ENCODE measurements around the gene ENTPD1.
A peak's percentile ranks its signal among the peaks of the same experiment; 100 is the strongest.

The ENTPD1 gene

DNA sequence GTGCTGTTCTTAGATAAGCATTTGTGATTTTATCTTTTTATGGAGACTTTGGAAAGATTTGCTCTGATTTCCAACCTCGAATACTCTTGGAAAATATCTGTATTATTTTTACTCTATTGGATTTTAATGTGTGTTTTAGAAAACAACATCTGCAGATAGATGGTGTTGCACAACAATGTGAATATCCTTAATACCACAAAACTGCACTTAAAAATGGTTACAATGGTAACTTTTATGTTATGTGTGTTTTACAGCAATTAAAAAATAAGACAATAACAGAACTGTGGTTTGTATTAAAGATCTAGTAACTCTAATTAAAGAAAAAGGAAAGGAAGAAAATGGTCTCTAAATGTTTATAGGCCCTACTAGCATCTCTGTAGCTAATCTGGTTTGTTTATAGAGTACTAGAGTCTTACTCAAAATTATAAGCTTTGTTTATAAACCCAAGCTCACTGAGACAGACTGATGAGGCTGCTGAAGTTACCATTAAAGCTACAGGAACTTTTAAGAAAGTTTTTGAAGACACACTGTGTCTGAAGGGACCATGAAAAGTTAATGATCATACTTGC lies 77.2 kb downstream of the ENTPD1 start:
- DNase-seq: no peak

DNA sequence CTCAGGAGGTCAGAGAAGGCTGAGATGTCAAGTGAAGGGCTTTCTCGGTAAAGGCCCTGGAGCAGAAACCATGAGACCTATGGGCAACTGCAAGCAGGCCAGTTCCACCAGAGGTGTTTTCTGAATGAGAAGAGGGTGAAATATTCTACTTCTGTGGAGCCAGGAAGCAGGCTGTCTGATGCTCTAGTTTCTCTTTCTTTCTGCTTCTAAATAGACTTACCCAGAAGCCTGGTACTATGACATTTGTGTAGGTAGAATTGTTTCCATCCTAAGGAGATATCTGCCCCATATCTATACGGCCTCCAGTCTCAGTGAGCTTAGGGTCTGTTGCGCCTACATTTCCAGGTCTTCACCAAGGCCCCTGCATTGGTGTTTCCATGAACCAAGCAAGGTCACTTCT lies 78.4 kb downstream of the ENTPD1 start:
- no peak for DNase-seq

DNA sequence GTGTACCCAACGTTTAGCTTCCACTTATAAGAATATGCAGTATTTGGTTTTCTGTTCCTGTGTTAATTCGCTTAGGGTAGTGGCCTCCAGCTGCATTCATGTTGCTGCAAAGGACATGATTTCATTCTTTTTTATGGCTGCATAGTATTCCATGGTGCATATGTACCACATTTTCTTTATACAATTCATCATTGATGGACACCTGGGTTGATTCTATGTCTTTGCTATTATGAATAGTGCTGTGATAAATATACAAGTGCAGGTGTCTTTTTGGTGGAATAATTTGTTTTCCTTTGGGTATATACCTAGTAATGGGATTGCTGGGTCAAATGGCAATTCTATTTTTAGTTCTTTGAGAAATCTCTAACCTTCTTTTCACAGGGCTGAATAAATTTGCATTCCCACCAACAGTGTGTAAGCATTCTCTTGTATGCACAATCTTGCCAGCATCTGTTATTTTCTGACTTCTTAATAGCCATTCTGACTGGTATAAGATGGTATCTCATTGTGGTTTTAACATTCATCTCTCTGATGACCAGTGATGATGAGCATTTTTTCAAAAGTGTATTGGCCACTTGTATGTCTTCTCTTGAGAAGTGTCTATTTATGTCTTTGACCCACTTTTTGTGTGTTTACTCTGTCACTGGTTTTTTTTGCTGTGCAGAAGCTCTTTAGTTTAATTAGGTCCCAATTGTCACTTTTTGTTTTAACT lies 79.3 kb downstream of the ENTPD1 start:
- no peak for DNase-seq

DNA sequence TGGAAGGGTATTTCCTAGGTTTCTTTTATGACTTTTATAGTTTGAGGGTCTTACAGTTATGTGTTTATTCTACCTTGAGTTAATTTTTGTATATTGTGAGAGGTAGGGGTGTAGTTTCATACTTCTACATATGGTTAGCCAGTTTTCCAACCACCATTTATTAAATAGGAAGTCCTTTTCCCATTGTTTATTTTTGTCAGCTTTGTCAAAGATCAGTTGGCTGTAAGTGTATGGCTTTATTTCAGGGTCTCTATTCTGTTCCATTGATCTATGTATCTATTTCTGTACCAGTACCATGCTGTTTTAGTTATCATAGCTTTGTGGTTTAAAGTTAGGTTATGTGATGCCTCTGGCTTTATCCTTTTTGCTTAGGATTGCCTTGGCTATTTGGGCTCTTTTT lies 79.9 kb downstream of the ENTPD1 start:
- DNase-seq: no peak

DNA sequence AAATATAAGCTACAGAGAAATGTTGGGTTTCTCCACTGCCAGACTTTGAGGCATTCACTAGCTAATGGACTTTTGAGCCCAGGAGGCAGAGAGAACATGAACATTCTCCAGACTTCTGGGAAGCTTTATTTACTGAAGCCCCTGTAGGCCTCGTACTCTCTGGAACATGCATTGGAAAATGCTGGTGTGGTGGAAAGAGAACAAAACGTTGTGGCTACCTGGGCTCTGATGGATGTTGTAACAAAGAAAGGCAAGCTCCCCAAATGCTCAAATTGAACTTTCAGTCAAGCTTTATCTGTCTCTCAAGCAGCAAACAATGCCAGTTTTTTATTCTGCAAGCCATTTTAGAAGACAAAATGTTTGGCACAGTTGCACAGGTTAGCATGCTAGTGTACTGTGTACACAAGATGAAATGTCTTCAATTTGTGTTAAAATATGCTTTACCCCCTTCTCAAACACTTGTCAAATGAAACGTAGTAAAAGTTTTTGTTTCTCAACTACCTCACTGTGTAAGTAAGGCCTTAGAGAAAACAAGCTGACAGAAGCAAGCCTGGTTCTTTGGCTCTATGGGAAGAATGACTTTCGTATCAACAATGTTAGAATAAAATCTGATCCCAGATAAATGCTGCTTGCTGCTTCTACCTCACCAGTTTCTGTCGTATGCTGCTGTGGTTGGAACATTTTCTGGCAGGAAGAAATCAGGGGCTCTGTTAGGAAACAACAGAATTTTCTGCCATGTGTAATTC lies 80.8 kb downstream of the ENTPD1 start:
- no peak for DNase-seq

DNA sequence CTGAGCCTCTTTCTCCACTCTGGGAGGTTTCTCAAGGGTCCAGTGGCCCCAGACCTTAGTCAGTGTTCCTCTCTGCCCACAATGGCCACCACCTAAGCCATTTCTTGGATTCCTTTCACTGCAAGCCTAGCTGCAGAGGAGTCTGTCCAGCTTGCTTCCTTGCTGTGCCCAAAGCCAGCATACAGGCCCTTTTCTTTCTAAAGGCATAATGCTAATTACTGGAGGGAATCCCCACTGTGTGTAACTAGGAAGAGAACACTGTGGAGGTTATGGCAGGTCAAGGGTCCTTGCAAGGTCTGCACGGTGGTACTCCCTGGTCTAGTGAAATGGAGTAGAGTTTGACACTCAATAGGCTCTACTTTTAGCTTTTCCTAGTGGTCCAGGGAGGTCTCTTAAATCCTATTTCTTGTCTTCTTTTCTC lies 81.4 kb downstream of the ENTPD1 start:
- DNase-seq: no peak

DNA sequence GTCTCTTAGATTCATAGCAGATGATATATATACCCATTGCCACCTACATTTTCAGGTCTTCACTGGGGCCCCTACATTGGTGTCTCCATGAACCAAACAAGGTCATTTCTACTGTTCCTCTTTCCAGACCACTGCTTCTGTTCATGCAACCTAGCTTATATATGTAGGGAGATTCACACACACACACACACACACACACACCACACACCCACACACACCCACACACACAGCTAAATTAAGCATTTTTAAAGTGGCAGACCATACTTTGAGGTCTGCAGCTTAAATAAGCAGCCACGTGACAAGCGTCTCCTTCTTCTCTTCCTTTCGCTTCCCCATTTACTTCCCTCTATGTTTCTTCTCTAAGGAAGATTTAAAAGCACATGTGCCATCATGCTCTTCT lies 81.8 kb downstream of the ENTPD1 start:
- no peak for DNase-seq

DNA sequence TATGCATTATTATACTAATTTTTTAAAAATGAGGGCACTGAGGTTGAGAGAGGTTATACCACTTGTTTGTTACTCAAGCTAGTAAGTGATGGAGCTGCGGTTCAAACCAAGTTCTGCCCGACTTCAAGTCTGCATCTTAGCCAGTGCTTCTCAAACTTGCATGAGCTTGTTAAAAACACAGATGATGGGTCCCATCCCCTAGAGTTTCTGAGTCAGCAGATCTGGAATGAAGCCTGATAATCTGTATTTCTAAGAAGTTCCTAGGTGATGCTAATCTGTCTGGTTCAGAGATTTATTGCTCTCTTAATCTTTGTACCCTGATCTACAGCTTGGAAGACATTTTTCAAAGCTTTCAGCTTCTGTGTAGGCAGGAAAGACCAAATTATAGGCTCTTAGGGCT lies 84.2 kb downstream of the ENTPD1 start:
- no peak for DNase-seq

DNA sequence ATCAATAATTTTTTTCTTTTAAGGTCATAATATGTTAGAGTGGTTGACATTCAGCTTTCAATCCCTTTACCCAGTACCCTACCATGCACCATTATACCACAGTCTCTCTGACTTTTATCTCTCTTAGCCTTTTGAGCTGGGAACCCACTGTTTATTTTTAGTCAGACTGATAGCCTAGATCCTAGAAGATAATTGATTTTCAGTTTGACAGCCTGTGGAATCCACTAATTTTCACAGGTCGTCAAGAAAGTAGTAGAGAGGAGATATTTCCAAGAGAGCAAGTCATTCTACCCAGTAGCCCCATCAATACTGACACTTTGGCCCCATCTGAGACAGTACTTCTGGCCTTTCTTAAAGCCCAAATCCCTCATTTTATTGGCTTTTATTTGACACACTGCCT lies 84.7 kb downstream of the ENTPD1 start:
- no peak for DNase-seq

DNA sequence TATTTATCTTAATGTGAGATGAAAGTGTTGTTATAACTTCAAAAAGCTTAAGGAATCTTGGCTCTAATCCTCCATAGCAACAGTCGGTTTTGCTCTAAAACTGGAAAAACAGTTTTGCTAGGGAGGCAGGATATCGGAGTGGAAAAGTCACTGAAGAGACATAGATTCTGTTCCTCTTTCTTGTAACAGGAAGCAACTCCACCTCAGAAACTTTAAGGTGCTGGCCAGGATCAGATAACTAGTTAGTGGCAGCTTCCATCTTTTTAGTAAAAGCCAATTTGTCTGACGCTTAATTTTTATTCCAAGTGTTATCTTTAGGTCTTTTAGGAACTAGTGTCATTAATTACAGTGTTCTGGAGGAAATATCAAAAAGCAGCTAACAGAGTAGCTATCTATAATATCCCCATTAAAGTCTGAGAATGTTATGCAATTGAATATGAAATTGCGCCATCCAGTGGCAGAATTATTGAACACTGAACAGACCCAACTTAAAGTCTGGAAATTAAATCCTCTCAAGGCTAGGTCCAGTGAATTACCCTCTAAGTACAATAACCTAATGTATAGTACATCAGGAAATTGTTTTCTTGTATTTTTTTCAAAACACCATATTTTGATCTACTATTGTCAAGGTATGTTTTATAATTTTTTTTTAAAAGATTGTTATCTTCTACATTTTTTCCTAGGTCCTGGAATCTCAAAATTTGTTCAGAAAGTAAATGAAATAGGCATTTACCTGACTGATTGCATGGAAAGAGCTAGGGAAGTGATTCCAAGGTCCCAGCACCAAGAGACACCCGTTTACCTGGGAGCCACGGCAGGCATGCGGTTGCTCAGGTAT lies 85.9 kb downstream of the ENTPD1 start:
- DNase-seq: peak; percentile 12

DNA sequence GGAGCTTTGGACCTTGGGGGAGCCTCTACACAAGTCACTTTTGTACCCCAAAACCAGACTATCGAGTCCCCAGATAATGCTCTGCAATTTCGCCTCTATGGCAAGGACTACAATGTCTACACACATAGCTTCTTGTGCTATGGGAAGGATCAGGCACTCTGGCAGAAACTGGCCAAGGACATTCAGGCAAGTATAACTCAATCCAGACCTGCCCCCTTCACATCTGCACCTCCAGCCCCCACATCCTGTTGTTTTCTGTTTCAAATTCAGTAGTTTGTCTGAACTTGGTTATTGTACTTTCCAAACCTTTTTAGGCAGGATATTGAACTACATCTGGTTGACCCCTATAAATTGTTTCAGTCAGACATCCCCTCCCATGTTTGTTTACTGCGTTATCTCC lies 89.4 kb downstream of the ENTPD1 start:
- no peak for DNase-seq

DNA sequence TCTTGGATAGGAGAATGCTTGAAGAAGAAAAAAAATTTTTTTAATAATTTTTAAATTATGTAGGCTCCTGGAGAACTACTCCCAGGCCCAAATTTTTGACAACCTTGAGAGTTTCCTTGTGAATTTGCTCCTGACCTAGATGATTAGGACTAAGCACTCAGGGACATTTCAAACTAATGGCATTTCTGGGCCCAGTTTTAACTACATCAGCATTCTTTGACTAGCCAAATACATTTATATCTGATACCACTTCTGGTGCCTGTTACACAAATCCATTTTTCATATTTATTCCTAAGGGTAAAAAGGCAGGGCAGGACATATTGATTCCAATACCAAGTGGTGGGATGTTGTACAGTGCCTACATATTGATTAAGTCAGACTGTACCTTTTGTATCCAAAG lies 91.0 kb downstream of the ENTPD1 start:
- DNase-seq: no peak

DNA sequence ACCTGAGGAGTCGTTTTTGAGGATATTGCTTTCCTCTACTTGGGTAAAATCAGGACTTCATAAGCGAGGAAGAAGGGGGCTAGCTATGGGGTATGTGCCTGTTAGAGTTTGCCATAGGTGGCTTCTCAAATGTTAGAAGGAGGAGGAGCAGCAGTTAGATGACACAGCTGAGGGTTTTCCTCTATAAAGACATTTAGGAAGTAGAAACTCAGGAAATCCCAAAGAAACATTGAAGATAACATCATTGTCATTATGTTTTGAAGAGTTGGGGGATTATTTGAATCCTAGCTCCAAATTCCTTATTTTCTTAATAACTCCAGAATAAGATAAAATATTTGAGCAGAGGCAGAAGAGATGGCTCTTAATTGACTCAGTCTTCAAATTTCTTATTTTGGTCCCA lies 92.9 kb downstream of the ENTPD1 start:
- DNase-seq: no peak

DNA sequence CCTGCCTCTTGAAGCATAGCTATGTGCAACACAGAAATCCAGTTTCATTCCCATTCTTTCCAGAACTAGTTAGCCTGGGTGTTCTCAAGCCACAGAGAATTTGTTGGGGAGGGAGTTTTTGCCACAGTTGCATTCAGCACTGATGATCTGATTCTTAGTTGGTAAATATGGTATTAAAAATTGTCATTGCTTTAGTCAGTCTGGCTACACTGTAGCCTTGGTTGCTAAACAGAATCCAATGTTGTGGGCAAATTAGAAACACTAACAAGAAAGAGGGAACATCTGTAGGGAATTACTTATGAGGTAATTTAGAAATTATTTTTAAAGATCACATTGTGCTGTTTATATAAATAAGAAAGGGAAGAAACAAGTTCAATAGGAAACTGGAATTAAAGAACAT lies 94.8 kb downstream of the ENTPD1 start:
- no peak for DNase-seq

DNA sequence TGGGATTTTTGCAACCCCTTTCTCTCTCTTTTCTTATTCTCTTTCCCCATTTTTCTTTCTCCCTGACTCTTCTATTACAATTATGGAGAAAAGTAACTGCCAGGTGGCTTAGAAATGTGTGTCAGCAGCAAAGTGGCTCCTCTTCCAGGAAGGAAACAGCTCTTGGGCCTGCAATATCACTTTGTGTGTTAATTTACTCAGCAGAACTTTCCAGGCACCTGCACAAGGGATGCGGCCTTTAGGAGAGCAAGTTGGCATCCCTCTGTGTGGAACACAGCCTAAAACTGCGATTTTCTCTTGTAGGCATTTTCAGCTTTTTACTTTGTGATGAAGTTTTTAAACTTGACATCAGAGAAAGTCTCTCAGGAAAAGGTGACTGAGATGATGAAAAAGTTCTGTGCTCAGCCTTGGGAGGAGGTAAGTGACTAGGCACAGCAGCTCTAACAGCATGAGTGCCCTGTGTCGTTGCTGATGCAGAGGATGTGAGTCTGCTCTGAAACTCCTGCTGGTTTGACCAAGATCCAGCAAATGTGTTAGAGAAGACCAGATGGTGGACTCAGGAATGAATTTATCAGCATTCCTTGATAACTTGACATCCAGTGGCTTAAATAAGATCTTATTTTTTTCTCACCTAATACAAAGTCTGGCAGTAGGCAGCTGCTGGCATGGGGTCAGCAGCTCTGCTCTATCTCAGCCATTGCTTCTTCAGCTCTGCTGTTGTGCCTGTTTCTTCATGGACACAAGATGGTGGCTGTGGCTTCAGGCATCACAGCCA lies 104.4 kb downstream of the ENTPD1 start:
- DNase-seq: no peak

DNA sequence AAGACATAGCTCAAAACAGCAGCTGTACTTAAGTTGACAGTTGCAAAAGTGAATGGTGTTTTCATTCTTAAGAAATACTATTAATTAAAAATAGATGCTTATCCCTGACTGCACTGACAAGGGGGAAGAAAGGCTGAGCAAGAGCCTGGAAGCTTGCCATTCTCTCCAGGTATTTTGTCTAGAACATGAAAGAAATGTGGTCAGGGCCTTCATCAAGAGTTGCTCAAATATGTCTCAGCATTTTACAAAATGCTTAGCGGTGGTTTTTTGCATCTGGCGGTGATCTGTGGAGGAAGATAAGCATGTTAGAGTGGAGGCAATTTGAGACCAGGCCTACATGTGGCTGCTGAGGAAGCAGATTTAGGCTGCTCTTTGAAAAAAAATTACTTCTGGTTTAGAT lies 105.4 kb downstream of the ENTPD1 start:
- DNase-seq: no peak

DNA sequence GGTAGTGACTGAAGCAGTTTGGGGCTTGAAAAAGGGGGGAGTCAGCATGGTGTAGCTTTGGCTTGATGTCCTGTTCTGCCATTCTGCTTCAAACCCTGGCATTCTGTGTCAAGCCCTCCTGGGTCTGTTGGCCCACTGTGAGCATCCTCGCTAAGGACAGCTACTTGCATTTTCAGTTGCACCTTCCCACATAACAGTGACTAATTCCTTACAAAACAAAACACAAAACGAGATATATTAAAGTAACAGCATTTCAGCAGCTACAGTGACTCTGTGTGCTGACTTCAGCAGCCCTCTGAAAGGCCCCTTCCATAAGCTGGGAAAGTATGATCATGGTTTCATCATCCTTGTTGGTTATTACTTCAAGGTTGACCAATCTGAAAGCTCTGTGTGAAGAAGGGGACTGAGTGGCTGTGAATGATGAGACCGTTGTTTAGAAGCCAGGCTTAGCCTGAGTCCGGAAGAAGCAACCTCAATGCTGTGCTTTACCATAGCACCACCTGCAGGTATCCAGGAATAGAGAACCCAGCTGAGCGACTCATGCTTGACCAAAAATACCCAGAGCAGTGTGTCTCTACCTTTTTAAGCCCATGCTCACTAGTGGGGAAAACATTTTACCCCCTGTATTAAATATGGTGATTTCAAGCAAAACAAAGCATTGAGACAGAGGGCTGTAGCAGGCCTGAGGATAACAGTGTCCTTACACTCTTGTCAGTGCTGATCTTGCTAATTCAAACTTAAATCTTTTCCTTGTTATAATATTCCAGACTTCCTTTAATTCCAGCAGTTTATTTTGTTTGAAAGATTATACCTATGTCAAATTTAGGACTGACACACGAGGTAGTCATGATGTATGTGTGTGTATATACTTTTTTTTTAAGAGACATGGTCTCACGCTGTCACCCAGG lies 109.2 kb downstream of the ENTPD1 start:
- peak; percentile 20 for DNase-seq

DNA sequence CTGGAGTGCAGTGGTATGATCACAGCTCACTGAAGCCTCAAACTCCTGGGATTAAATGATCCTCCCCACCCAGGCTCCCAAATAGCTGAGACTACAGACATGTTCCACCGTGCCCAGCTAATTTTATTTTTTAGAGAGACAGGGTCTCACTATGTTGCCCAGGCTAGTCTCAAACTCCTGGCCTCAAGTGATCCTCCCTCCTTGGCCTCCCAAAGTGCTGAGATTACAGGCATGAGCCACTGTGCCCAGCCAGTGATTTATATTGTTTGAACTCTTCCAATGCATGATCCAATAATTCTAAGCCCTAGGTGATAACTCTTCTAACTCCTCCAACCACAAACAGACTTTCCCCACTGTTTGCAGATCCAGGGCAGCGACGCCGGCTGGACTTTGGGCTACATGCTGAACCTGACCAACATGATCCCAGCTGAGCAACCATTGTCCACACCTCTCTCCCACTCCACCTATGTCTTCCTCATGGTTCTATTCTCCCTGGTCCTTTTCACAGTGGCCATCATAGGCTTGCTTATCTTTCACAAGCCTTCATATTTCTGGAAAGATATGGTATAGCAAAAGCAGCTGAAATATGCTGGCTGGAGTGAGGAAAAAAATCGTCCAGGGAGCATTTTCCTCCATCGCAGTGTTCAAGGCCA lies 110.0 kb downstream of the ENTPD1 start:
- DNase-seq: no peak

DNA sequence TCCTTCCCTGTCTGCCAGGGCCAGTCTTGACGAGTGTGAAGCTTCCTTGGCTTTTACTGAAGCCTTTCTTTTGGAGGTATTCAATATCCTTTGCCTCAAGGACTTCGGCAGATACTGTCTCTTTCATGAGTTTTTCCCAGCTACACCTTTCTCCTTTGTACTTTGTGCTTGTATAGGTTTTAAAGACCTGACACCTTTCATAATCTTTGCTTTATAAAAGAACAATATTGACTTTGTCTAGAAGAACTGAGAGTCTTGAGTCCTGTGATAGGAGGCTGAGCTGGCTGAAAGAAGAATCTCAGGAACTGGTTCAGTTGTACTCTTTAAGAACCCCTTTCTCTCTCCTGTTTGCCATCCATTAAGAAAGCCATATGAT lies 110.5 kb downstream of the ENTPD1 start:
- DNase-seq: no peak

DNA sequence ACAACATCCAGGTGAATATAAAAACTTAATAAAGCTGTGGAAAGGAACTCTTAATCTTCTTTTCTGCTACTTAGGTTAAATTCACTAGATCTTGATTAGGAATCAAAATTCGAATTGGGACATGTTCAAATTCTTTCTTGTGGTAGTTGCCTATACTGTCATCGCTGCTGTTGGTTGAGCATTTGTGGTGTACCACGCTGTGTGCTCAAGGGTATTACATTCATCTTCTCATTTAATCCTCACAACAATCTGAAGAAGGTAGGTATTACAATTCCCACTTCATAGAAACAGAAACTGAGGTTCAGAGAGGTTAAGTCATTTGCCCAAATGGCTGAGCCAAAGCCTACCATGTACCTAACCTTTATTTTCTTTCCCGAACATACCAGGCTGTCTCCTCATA lies 111.9 kb downstream of the ENTPD1 start:
- DNase-seq: no peak

DNA sequence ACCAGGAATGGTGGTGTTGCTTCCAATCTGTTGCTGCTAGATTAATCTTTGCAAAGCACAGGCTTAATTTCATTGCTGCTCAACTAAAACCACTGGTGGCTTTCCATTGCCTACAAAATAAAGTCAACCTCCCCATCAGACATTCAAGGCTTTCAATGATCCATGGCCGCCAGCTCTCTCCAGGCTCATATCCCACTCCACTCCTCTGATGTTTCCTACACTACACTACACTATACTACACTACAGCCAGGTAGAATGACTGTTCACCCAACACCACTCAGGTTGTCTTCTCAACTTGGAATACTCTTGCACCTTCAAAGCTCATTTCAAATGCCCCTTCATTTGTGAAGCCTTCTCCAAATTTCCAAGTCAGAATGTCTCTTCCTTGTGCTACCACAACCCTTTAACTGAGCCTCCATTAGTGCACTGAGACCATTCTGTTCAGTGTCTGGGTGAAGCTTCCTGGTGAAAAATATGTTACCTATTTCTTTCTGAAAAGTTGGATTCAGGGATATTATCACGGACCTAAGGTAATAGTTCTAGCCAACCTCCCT lies 116.3 kb downstream of the ENTPD1 start:
- no peak for DNase-seq

All from activated naive CD4-positive, alpha-beta T cell treated with Interleukin-2 at 50 U/mL for 16 hours (primary cell).